ELF-1 (cell line): ENCODE data around the gene CLIP4.

Source experiments
- DNase-seq: peaks from one replicate; pipeline ENCODE4 v3.0.0-alpha.2; 2016; ENCODE audit warnings: low read depth, low spot score

Gene CLIP4

DNA sequence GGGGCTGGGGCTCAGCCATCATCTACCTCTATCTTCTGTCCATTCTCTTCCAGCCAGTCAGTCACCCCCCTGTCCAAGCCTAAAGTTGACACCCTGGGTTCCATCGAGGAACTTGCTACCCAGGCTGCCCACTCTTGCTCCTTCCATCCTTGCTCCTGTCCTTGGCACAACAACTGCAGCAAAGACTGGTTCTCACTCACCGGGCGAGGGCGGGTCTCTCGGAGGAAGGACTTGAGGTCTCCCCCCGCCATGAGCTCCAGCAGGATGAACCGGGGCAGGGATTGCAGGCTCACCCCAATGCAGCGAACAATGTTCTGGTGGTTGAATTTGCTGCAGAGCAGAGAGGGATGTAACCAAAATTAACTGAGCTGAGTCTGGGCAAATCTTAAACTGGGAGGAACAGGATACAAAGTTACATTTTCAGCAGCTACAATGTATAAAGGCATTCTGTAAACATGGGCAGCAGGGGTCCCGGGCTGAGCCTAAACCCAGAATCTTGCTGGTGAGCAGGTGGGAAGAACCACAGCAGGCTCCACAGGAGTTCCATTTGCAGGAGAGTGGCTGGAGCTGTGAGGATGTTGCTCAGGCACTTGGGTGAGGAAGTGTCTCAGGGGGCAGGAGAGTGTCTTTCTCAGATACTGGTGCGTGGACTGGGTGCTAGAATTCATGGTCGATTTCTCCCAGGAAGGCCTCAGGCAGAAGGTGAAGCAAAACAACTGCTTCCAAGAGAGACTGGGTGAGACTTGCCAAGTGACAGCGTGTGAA is 105.5 kb downstream of the CLIP4 start:
- no peak for DNase-seq

DNA sequence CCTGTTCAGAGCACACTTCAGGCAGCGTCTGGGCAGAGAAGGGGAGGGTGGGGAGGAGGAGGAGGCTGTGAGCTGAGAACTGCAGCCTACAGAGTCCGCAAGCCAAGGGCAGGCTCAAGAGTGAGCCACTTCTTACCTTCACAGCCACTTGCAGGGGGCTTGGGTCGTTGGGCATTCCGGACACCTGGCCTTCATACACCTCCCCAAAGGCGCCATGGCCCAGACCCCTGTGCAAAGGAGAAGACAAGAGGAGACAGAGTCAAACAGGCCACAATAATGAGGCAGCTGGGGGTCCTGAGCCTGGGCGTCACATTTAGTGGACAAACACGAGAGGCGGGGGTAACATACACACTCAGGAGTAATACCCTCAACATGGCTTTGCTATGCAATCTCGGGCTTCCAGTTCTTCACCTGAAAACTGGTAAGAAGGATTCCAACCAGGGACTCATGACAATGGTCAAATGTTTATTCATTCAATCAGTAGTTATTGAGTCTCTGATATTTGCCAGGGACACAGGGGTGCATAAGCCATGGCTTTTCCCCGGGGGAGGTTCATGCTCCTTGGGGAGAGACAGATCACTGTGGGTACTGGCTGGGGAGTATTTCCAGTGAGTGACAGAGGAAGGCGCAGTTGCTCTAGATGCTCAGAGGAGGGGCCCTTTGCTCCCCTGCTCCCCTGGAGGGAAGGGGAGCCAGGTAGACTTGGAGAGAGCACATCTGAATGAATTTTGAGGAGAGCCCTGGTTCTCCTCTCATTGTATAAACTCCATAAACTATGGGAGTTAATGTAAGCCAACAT is 107.4 kb downstream of the CLIP4 start:
- DNase-seq: no peak

DNA sequence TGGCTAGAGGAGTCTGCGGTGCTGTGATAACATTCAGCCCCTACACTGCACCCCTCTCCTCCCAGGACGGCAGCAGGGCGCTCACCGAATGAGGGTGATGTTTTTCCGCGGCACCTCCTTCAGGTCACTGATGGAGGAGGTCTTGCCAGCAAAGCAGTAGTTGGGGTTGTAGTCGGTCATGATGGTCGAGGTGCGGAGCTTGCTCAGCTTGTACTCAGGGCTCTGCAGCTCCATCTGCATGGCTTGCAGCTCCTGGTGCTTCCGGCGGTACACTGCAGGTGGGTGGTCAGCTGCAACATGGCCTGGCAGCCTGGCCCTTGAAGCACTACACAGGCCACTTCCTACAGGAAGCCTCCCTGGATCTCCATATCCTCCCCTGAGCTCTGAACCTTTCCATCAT is 108.0 kb downstream of the CLIP4 start:
- no peak for DNase-seq

DNA sequence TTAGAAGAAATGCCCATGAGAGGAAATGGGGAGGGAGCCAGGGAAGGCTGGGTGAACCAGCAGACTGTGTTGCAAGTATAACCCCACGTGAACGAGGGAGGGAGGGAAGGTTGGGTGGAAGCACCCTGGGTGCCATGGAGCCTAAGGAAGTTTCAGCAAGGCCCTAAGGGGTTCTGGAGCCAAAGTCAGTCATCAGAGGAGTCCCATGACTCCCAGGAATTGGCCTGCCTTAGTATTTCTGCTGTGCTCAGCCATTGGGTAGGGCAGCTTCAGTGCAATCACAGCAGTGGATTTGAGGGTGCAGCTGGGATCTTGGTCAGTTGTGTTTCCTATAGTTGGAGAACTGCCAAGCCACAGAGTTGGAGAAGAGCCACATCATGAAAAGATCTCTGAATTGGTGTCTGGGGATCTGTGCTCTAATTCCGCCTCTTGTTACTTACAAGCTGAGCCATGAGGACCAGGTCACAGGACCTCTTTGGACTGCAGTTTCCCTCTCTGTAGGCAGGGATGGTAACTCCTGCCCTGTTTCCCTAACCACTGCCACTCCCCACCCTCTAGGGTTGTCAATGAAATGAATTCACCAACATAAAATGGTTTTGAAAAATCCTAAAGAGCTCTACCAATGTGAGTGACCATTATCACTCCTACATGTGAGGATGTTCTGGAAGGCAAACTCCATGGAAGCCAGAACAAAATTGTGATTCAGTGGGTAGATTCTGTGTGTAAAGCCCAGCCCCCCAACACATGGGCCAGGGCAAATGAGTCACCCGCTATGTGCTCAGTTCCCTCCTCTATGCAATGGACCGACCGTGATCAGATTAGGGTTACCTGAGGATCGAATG is 108.9 kb downstream of the CLIP4 start:
- DNase-seq: no peak

DNA sequence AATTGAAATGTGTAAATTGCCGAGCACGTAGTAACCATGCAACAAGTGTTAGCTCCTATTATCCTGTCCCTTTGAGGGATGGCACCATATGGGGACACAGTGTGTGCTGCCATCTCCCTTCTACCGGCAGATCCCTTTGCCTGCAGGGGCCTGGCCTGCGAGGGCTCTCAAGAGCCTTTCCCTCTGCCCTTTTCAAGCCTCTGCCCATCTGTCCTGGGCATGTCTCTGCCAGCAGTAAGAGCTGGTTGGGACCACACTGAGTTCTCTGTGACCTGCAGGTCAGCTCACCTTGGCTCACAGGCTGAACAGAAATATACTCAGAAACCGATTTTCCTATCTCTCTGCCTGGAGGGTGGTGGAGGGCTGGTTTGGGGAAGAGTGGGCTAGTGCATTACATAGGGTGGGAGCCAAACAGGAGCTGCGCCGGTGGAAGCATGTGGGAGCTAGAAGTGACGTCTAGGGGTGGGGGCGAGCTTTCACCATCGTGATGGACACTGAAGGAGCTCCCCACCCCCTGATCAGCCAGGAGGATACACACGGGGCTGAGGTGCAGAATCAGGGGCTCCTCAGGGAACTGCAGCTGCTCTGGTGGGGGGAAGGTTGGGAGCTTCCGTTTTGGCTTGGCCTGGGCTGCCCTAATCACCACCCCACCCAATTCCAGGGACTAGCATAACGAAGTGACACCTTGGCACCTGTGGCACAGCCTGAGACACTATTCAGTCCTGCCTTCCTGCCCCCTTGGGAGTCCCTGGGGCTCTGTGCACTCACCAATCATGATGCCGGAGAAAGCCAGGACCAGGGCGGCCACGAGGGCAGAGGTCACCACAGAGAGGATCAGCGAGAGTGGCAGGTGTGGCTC is 109.7 kb downstream of the CLIP4 start:
- DNase-seq: no peak

DNA sequence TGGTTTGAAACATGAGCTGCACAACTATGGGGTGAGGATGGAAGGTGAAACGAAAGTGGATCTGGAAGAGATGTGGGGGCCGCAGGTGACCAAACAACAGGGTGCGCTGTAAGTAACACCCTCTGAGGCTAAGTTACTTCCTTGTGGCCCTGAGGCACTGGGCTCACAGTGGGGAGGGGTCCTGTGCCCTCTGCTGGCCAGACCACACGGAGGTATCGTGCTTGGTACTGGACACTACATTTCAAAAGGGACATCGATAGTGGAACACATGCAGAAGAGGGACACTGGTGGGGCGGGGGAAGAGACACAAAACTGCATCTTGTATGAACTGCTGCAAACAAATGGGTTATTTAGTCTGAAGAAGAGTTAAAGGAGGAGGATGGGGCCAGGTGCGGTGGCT is 110.6 kb downstream of the CLIP4 start:
- no peak for DNase-seq

DNA sequence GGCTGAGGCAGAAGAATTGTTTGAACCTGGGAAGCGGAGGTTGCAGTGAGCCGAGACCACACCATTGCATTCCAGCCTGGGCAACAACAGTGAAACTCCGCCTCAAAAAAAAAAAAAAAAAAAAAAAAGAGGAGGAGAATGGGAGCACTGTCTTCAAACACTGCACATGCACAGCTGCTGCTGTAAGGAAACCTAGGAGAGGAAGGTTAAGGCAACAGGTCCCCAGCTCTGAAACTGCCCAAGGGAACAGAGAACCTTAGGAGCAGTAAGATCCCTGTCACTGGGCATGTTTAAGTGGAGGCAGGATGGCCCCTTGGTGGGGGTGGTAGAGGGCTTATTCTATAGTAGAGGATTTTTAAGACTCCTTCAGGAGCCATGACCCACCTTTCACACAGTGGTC is 111.2 kb downstream of the CLIP4 start:
- DNase-seq: no peak

DNA sequence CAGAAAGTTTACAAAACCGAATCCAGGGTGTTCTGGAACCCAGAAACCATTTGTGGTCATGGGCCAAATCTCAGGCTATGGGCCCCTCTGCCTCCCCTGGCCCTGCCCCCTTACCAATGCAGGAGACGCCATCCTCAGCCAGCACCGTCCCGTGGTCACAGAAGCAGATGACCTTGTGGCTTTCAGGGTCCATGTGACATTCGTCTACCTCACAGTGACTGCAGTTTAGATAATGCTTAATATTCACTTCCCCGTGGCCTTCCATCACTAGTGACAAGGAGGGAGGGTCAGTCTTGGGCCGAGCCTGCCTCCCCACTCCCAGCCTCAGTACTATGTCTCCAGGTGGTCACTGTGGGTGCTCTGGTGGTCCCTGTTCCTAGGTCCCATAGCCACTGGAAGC is 111.6 kb downstream of the CLIP4 start:
- no peak for DNase-seq

DNA sequence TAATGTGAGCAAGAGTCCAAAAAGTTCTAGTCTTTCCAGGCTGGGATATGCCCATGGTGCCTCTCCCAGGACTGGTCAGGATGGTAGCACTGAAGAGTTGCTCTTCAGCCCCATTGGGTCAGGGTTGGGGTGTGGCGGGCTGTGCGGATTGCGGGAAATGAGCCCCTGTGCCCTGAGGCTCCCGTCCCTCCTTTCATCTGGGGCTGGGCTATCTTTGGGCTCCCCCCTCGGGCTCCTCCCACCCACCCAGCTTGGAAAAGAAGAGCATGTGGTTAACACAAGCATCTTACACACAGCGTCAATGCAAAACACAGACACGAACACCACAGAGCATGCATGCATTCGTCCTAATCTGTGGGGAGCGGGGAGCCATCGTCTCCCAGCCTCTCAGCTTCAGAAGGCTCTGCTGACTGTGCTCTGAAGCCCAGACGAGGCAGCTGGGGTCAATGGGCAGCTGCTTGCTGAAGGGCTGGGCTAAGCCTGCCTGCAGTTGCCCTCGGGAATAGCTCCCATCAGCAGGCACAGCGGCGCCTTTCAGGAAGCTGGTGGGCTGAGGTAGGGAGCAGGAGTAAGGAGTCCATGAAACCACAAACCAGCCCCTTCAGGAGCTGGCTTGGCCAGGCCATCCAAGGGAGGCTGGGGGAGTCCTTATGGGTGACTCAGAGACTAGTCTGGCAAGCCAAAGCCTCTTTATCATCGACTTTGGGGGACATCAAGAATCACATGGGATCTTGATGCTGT is 112.9 kb downstream of the CLIP4 start:
- DNase-seq: peak; percentile 22

DNA sequence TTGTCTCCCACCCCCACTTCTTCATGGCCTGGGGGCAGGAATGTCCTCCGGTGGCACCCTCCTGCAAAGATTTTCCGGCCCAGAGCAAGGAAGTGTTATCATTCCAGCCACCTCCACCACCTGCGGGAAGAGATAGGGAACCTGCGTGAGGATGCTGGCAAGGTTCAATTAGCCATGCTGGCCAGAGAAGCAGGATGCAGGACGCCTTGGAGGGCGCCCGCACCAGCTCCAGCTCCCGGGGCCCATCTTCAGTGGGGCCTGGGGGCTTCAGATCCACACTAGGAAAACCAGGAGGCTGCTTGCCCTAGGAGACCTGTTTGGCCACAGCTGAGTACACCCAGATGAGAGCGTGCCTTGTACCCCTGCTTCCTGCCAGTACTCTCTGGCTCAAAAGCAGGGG is 113.7 kb downstream of the CLIP4 start:
- no peak for DNase-seq

DNA sequence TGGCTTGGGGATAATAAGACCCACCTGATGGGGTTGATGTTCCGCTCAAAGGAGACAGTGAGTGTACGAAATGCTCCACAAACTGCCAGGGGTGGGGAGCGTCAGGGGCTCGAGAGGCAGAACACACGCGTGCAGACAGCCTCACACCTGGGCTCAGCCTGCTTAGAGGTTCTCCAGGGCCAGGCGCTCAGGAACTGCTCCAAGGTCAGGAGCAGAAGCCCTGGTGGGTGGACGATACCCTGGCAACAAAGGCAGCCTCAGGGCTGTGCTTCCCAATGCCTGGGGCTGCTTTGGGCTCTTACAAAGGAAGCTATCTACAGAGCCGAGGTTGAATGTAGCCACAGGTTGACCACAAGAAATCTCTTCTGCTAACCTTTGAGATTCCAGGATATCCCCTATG is 114.4 kb downstream of the CLIP4 start:
- no peak for DNase-seq

DNA sequence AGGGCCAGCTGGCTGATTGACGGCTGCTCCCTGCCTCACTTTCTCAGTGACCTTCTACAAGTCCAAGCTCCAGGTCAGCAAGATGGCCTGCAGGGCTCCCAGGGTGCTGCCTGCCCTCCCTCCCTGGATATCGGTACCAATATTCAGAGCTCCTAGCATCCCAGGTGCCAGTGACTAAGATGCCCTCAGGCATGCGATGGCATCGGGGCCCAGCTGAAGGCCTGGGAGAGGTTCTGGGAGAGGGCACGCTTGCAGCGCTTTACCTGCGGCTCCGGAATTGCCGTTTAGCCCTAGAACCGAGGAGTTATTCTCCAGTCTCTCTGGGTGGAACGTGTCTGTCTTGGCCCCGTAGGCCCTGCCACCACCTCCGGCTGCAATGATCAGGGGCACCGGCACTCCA is 116.8 kb downstream of the CLIP4 start:
- DNase-seq: no peak

DNA sequence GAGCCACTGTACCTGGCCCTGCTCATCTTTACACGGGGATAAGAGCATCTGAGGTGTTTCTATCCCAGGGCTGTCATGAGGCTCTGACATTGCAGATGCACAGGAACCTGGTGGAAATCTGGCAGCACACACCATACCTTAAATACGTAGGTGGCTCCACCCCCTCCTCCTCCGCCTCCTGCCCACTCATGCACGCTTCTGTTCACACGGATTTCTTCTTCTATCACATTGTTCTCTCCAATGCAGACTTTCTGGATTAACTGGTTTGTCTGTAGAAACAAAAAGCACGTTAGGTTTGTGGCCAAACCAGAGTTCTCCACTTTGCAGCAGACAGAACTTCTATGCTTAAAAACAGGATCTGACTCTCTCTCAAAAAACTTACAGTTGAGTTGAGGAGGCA is 118.2 kb downstream of the CLIP4 start:
- peak; percentile 51 for DNase-seq

DNA sequence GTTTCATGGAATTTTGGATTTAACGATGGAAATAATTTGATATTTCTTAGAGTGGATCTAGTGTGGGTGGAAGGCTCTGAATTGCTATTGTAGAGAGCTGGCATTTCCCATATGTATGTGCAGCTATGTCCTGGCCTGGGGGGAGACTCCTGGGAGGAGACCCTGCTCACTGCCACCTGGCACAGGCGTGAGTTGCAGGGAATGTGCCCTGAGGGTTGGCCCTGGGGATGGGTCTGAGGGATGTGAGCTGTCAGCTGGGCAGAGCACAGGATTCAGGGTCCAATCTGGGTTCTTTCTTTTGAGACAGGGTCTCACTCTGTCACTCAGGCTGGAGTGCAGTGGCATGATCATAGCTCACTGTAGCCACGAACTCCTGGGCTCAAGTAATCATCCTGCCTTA is 120.2 kb downstream of the CLIP4 start:
- peak; percentile 21 for DNase-seq

DNA sequence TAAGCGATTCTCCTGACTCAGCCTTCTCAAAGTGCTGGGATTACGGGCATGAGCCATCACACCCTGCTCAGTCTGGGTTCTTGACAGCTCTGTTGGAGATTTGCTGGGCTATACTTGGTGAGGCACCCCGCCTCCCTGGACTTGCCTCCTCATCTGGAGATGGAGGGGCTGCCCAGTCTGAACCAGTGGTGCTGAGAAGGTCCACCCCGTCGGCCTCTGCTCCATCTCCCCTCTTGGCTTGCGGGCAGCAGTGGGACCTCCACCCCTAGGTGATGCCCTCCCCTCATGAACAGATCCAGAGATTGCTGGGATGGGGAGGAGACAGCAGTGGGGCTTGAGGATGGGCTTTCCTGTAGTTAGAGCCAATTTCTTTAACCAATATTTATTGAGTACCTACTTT is 120.9 kb downstream of the CLIP4 start:
- DNase-seq: no peak

DNA sequence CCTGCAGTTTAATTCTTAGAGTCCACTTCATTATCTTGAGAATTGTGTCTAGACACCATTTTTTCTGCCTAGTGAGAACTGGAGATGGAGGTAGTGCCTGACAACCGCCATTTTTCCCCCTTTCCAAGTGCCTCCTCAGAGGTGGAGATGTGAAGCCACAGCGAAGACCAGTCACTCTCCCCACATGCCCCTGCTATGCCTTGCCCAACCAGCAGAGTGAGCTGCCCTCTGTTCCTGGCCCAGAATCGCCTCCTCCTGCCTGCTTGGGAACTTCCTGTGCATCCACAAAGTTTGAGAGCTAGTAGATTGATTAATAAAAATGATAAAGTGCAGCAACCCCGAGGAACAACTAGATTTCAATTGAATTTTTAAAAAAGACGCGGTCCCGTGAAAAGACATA is 123.3 kb downstream of the CLIP4 start:
- peak; percentile 68 for DNase-seq
